DOHH2 (cell line): ENCODE results near the gene PLA2G2C.

Experiments
- EZH2phosphoT487 ChIP-seq: fragments of 200-600 bp; sonication (generic); IDR thresholded peaks from 2 replicates; pipeline ENCODE4 v1.6.1; 2017; ENCODE audit warnings: borderline replicate concordance, mild to moderate bottlenecking, antibody characterized with exemption, low read length, moderate library complexity, mixed read lengths
- TF ChIP-seq, protein P1 (sequence below): fragments of 200-600 bp; sonication (generic); IDR thresholded peaks from one replicate; pipeline ENCODE4 v1.5.1; 2014; ENCODE audit warnings: antibody characterized with exemption, mild to moderate bottlenecking, low read depth, low read length; ENCODE audit not compliant: poor library complexity, severe bottlenecking

DNA sequence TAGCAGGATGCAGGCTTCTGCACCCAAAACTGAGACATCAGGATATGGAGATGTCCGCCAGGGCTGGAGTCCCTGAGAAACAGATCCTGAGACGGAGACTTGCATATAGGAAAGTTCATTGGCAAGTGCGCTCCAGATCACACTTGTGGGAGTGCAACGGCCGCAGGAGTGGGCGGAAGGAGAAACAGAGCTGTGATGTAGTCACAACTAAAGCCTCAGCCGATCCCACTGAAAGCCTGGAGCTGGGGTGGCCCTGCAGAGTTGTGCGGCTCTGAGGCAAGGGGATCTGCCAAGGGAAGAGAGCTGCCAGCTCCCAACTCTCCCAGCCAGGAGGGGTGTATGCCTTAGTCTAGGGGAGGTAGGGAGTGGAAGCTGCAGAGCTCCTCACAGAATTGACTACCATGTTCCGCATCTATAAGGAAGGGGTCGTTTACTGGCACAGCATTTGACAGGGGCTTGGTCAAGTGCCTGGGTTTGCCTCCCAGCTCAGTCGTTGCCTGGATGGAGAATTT lies 42.1 kb upstream of the PLA2G2C start:
- TF ChIP-seq, protein P1, sequence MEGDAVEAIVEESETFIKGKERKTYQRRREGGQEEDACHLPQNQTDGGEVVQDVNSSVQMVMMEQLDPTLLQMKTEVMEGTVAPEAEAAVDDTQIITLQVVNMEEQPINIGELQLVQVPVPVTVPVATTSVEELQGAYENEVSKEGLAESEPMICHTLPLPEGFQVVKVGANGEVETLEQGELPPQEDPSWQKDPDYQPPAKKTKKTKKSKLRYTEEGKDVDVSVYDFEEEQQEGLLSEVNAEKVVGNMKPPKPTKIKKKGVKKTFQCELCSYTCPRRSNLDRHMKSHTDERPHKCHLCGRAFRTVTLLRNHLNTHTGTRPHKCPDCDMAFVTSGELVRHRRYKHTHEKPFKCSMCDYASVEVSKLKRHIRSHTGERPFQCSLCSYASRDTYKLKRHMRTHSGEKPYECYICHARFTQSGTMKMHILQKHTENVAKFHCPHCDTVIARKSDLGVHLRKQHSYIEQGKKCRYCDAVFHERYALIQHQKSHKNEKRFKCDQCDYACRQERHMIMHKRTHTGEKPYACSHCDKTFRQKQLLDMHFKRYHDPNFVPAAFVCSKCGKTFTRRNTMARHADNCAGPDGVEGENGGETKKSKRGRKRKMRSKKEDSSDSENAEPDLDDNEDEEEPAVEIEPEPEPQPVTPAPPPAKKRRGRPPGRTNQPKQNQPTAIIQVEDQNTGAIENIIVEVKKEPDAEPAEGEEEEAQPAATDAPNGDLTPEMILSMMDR: no peak
- TF ChIP-seq EZH2phosphoT487: no peak
